Mucosa of gallbladder (tissue), 1 donor: ENCODE measurements around the gene TMEM184A. TPM values are rescaled to one million over a fixed set of nuclear protein-coding genes. Genes with fewer than 3 reads are reported as not detected.
"Not testable (repeated sequence)": the region's sequence is repeated elsewhere in the genome, so short reads cannot be mapped to it uniquely, and the experiment has no call there.

Experiments
- DNase-seq: peaks from one replicate; pipeline ENCODE4 v3.0.0-alpha.2; 2020; ENCODE audit warnings: low spot score
- total RNA-seq: library from RNA; stranded (reverse); gene quantifications from one replicate; pipeline ENCODE4 v1.2.1, GENCODE V29; 2021
- donor health status: DM: no; HTN: no; CAD: no.

The TMEM184A gene
- total RNA-seq, 1 donor from 2014 or later, result 39.8 TPM

GRCh38 chr7:1590476-1590875 is 34.5 kb upstream of the TMEM184A start:
- DNase-seq, result no peak

- DNase-seq, result no peak
These were observed 33.0 kb upstream of the TMEM184A start for GRCh38 chr7:1588978-1589377.

- DNase-seq, result no peak
These were observed 31.7 kb upstream of the TMEM184A start for GRCh38 chr7:1587738-1588137.

GRCh38 chr7:1586827-1587705 is 31.1 kb upstream of the TMEM184A start:
- no peak for DNase-seq

- no peak for DNase-seq
These were observed 30.3 kb upstream of the TMEM184A start for GRCh38 chr7:1586126-1586826.

GRCh38 chr7:1585142-1585981 is 29.4 kb upstream of the TMEM184A start:
- no peak for DNase-seq

- no peak for DNase-seq
These were observed 28.7 kb upstream of the TMEM184A start for GRCh38 chr7:1584700-1585099.

- not testable (repeated sequence) for DNase-seq
These were observed 27.4 kb upstream of the TMEM184A start for GRCh38 chr7:1583241-1583930.

GRCh38 chr7:1580422-1581030 is 24.5 kb upstream of the TMEM184A start:
- no peak for DNase-seq

- peak; percentile 60 for DNase-seq
These were observed 23.7 kb upstream of the TMEM184A start for GRCh38 chr7:1579481-1580421.

- no peak for DNase-seq
These were observed 22.5 kb upstream of the TMEM184A start for GRCh38 chr7:1578513-1578912.

- no peak for DNase-seq
These were observed 20.7 kb upstream of the TMEM184A start for GRCh38 chr7:1576521-1577253.

- no peak for DNase-seq
These were observed 19.8 kb upstream of the TMEM184A start for GRCh38 chr7:1575809-1576208.

GRCh38 chr7:1572111-1572822 is 16.3 kb upstream of the TMEM184A start:
- DNase-seq, result no peak

GRCh38 chr7:1569833-1570632 is 14.0 kb upstream of the TMEM184A start, which contains the start of gene PSMG3:
Gene PSMG3, minus strand, starts transcription at chr7:1570032. Its CDS starts 693 bp downstream, at chr7:1569339.
- DNase-seq, result peak; percentile 89

- DNase-seq, result no peak
These were observed 13.4 kb upstream of the TMEM184A start for GRCh38 chr7:1569440-1569832.

GRCh38 chr7:1569016-1569415 is 13.0 kb upstream of the TMEM184A start:
- DNase-seq, result no peak
